GM12878 (cell line): ENCODE measurements around the gene MYPN. TPM values are rescaled to one million over a fixed set of nuclear protein-coding genes. Genes with fewer than 3 reads are reported as not detected.

Experiments used
- ATAC-seq: fragments of 200-7000 bp; cut with Tn5 transposase; 3 replicates; pipeline ENCODE4 v1.9.1; 2020; ENCODE audit warnings: mild to moderate bottlenecking, moderate library complexity
- BruUV-seq: library from RNA; stranded (reverse); fragments of 400-500 nt; replicated peaks from 2 replicates; lab custom pipeline; 2021; lab: Mats Ljungman, UMichigan
- CTCF ChIA-PET: fragments of 300-600 bp; sonication (Branson Sonifier 250); formaldehyde crosslinking; extraction: SDS; loops from one replicate; lab custom pipeline; 2021; ENCODE audit warnings: inconsistent platforms; lab: Yijun Ruan, JAX
- POLR2A ChIA-PET: fragments of 350-600 bp; formaldehyde crosslinking; extraction: SDS; loops from one replicate; lab custom pipeline; 2021; ENCODE audit warnings: inconsistent platforms; lab: Charles Lee
- RAD21 ChIA-PET: fragments of 300-600 bp; sonication (Branson Sonifier 250); formaldehyde crosslinking; loops from one replicate; lab custom pipeline; 2023; ENCODE audit warnings: antibody characterized with exemption; ENCODE audit not compliant: unreplicated experiment; lab: Charles Lee
- SMC1A ChIA-PET: fragments of 300-600 bp; sonication (Branson Sonifier 250); formaldehyde crosslinking; loops from one replicate; lab custom pipeline; 2023; ENCODE audit not compliant: unreplicated experiment, uncharacterized antibody; lab: Charles Lee
- DNase-seq: peaks from one replicate; pipeline ENCODE4 v3.0.0-alpha.2; 2011; ENCODE audit warnings: low read depth, low spot score
- FAIRE-seq: peaks from 3 replicates; lab custom pipeline; 2011; peaks lifted over from hg19 to GRCh38; lab: Jason Lieb, UNC
- H2AFZ ChIP-seq: 2 replicates; pipeline ENCODE4 v1.6.0; 2011; ENCODE audit warnings: low read depth, low read length, control low read depth; ENCODE audit not compliant: control insufficient read depth
- H3K27ac ChIP-seq: 2 replicates; pipeline ENCODE4 v1.5.1; 2011; ENCODE audit warnings: control low read depth; ENCODE audit not compliant: control insufficient read depth, insufficient read depth
- H3K27me3 ChIP-seq, 2 experiments: replicated peaks in 1 of 2; 2 replicates each; pipeline versions ENCODE4 v1.6.0 to v1.6.1; 2011; ENCODE audit warnings: low read length in 1 of 2; ENCODE audit not compliant: control insufficient read depth in 2 of 2, insufficient read depth in 2 of 2
- H3K36me3 ChIP-seq, 2 experiments: 2 replicates each; pipeline ENCODE4 v1.5.1; 2011; ENCODE audit warnings: low read length in 1 of 2; ENCODE audit not compliant: control insufficient read depth in 2 of 2, insufficient read depth in 2 of 2
- H3K4me1 ChIP-seq: 2 replicates; pipeline ENCODE4 v1.6.1; 2011; ENCODE audit warnings: mild to moderate bottlenecking, low read length, moderate library complexity, mixed read lengths; ENCODE audit not compliant: control insufficient read depth, insufficient read depth
- H3K4me2 ChIP-seq: 2 replicates; pipeline ENCODE4 v1.6.0; 2011; ENCODE audit warnings: control low read depth; ENCODE audit not compliant: control insufficient read depth, insufficient read depth
- H3K4me3 ChIP-seq: fragments of 200-600 bp; sonication (generic); 2 replicates; pipeline ENCODE4 v1.5.1; 2016
- H3K79me2 ChIP-seq: 2 replicates; pipeline ENCODE4 v1.6.0; 2011; ENCODE audit warnings: low read length; ENCODE audit not compliant: control insufficient read depth, insufficient read depth
- H3K9ac ChIP-seq: 2 replicates; pipeline ENCODE4 v1.8.0; 2011; ENCODE audit warnings: low read length, control low read depth, mixed read lengths; ENCODE audit not compliant: control insufficient read depth, insufficient read depth
- H3K9me3 ChIP-seq: replicated peaks from 3 replicates; pipeline ENCODE4 v1.5.1; 2011; ENCODE audit warnings: mild to moderate bottlenecking, low read length; ENCODE audit not compliant: control insufficient read depth, insufficient read depth
- H4K20me1 ChIP-seq: 2 replicates; pipeline ENCODE4 v1.6.0; 2011; ENCODE audit not compliant: control insufficient read depth, insufficient read depth
- EGR1 ChIP-seq, 2 experiments: IDR thresholded peaks; 1 replicate in 1 of 2; 2 replicates in 1 of 2; pipeline ENCODE4 v1.6.1; 2011 to 2012; ENCODE audit warnings: low read depth in 2 of 2, low read length in 2 of 2, borderline replicate concordance in 1 of 2, mild to moderate bottlenecking in 1 of 2, moderate library complexity in 1 of 2
- HCFC1 ChIP-seq: fragments of 150-350 bp; IDR thresholded peaks from 2 replicates; pipeline ENCODE4 v1.6.1; 2014; ENCODE audit warnings: low read length
- POLR2AphosphoS2 ChIP-seq: IDR thresholded peaks from 2 replicates; pipeline ENCODE4 v1.6.1; 2011; ENCODE audit warnings: low read depth, mild to moderate bottlenecking, low read length, improper control_type of control experiment, moderate library complexity
- RUNX3 ChIP-seq: IDR thresholded peaks from 2 replicates; pipeline ENCODE4 v1.6.1; 2012; ENCODE audit warnings: low read length, inconsistent platforms
- SKIL ChIP-seq: fragments of 450-650 bp; IDR thresholded peaks from 2 replicates; pipeline ENCODE4 v1.6.1; 2017; ENCODE audit warnings: mild to moderate bottlenecking, low read depth, inconsistent platforms; ENCODE audit not compliant: poor library complexity, severe bottlenecking
- SMAD1 ChIP-seq: fragments of 450-650 bp; IDR thresholded peaks from 2 replicates; pipeline ENCODE4 v1.6.1; 2018; ENCODE audit warnings: mild to moderate bottlenecking, low read depth; ENCODE audit not compliant: partially characterized antibody
- ZSCAN29 ChIP-seq: fragments of 450-650 bp; IDR thresholded peaks from 2 replicates; pipeline ENCODE4 v1.6.1; 2017; ENCODE audit warnings: mild to moderate bottlenecking, moderate library complexity
- ZZZ3 ChIP-seq: IDR thresholded peaks from 2 replicates; pipeline ENCODE4 v1.6.1; 2011; ENCODE audit warnings: low read depth; ENCODE audit not compliant: control insufficient read depth, insufficient read length
- WGBS: methylation state at CpG from one replicate; pipeline ENCODE4 v1.1.6; 2016; ENCODE audit warnings: low lambda C conversion rate; ENCODE audit not compliant: insufficient replicate concordance, insufficient coverage; ENCODE audit errors: missing lambda C conversion rate; 5-methylcytosine and 5-hydroxymethylcytosine counted together
- in situ Hi-C: fragments of 300-500 bp; cut with MboI; formaldehyde crosslinking; loops from 9 replicates; pipeline ENCODE4 v1.14.3; 2018; ENCODE audit warnings: mixed read lengths
- intact Hi-C: fragments of 100-400 bp; cut with micrococcal nuclease; formaldehyde crosslinking; loops from one replicate; pipeline ENCODE4 v1.14.2; 2022; ENCODE audit not compliant: unreplicated experiment
- polyA plus RNA-seq, 11 experiments: library from polyadenylated mRNA; depleted of rRNA in 4 of 11; unstranded in 6 of 11; stranded (reverse) in 5 of 11; fragments of >200 nt; fragmentation: Nextera tagmentation in 4 of 11; fragmentation: Illumina TruSeq in 1 of 11; extraction: Ambion mirVana in 4 of 11; extraction: Trizol in 1 of 11; gene quantifications; 1 replicate in 1 of 11; 2 replicates in 10 of 11; pipeline versions ENCODE4 v1.2.1 to v1.2.3, GENCODE V29; 2011 to 2016; ENCODE audit warnings: inconsistent platforms in 2 of 11, missing spikeins in 2 of 11, low read depth in 1 of 11
- total RNA-seq, 4 experiments: library from RNA; depleted of rRNA in 3 of 4; stranded (reverse); fragments of >200 nt in 3 of 4; fragmentation: Illumina TruSeq in 1 of 4; extraction: Trizol in 1 of 4; gene quantifications; 2 replicates each; pipeline versions ENCODE4 v1.2.1 to v1.2.3, GENCODE V29; 2013 to 2021

The MYPN gene
- total and polyA plus RNA-seq, 10 of the 15 experiments (the other 5 are each of a cell fraction or from before 2014, with no cell fraction given): 0.01 to 0.02 TPM; not detected in 8

GRCh38 chr10:68184546-68184945, 75.3 kb downstream of the MYPN start:
- POLR2A ChIA-PET: no interaction called here
- no peak overlapping the region for H3K9ac ChIP-seq
- DNase-seq: no peak
- CTCF ChIA-PET: interaction anchor here (1.1 to 1.8 kb wide), 2 partner anchors 27 to 28 kb away, joined by 3 to 4 read pairs; no protein-coding TSS in a partner anchor
- no peaks in the 10 kb centered on the region for H3K4me1 ChIP-seq
- WGBS: 52% methylated on average over 7 of the region's 7 CpGs
- no peaks in the 10 kb centered on the region for H3K79me2 ChIP-seq
- BruUV-seq: no TSS peak
- RAD21 ChIA-PET: no interaction called here
- H3K27ac ChIP-seq: no peak overlapping the region
- no peak for FAIRE-seq
- no peak for TF ChIP-seq SKIL
- TF ChIP-seq SMAD1: no peak
- TF ChIP-seq ZZZ3: no peak
- TF ChIP-seq ZSCAN29: no peak
- TF ChIP-seq POLR2AphosphoS2: no peak
- no peak for TF ChIP-seq HCFC1
- no peak for TF ChIP-seq EGR1 (IDR thresholded peaks at IDR 0.05; ENCODE audit: borderline replicate concordance in 1 of 2, low read depth in 2 of 2, low read length in 2 of 2)
- no peak for TF ChIP-seq RUNX3
- no peaks in the 10 kb centered on the region for H3K9me3 ChIP-seq
- no peaks in the 10 kb centered on the region for H4K20me1 ChIP-seq
- in situ Hi-C loops (no loop called here), intact Hi-C loops (no loop called here)
- no peak overlapping the region for H2AFZ ChIP-seq
- no peaks in the 10 kb centered on the region for H3K36me3 ChIP-seq
- SMC1A ChIA-PET: no interaction called here
- H3K27me3 ChIP-seq: no peaks in the 10 kb centered on the region
- no peak overlapping the region for H3K4me3 ChIP-seq
- no peak for ATAC-seq
- no peak overlapping the region for H3K4me2 ChIP-seq
